DOHH2 (cell line): Measurements from ENCODE around the gene BANP.

Source experiments
- EZH2phosphoT487 ChIP-seq: fragments of 200-600 bp; sonication (generic); IDR thresholded peaks from 2 replicates; pipeline ENCODE4 v1.6.1; 2017; ENCODE audit warnings: borderline replicate concordance, mild to moderate bottlenecking, antibody characterized with exemption, low read length, moderate library complexity, mixed read lengths
- TF ChIP-seq, protein P1 (sequence below): fragments of 200-600 bp; sonication (generic); IDR thresholded peaks from one replicate; pipeline ENCODE4 v1.5.1; 2014; ENCODE audit warnings: antibody characterized with exemption, mild to moderate bottlenecking, low read depth, low read length; ENCODE audit not compliant: poor library complexity, severe bottlenecking

DNA sequence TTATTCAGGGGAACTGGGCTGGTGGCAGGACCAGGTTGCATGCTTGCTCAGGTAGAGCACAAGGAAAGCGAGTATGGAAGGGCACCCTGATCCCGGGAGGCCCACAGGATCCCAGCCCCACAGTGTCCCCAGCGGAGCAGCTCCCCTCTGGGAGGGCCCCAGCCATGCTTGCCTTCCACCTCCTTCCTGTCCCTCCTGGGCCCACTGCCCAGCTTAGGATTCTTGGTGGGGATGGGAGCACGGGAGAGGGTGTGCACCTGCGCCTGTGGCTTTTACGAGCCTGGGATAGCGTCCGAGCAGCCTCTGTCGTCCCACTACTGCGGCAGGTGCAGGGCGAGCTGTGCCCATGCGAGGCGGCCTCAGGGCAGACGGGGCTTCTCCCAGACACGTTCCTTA, 114.5 kb downstream of the BANP start:
- no peak for TF ChIP-seq EZH2phosphoT487
- TF ChIP-seq, protein P1, sequence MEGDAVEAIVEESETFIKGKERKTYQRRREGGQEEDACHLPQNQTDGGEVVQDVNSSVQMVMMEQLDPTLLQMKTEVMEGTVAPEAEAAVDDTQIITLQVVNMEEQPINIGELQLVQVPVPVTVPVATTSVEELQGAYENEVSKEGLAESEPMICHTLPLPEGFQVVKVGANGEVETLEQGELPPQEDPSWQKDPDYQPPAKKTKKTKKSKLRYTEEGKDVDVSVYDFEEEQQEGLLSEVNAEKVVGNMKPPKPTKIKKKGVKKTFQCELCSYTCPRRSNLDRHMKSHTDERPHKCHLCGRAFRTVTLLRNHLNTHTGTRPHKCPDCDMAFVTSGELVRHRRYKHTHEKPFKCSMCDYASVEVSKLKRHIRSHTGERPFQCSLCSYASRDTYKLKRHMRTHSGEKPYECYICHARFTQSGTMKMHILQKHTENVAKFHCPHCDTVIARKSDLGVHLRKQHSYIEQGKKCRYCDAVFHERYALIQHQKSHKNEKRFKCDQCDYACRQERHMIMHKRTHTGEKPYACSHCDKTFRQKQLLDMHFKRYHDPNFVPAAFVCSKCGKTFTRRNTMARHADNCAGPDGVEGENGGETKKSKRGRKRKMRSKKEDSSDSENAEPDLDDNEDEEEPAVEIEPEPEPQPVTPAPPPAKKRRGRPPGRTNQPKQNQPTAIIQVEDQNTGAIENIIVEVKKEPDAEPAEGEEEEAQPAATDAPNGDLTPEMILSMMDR = no peak
